Natural killer cell (primary cell): ENCODE results near the gene GALNT10. TPM values are rescaled to one million over a fixed set of nuclear protein-coding genes. Genes with fewer than 3 reads are reported as not detected.

Experiments used
- ATAC-seq, 3 donors: fragments of 150-1000 bp in 2 of 3; fragments of 200-7000 bp in 1 of 3; cut with Tn5 transposase; 1 replicate in 1 of 3; 2 replicates in 2 of 3; pipeline ENCODE4 v1.10.0; 2021; ENCODE audit warnings: mild to moderate bottlenecking in 2 of 3, moderate library complexity in 2 of 3
- DNase-seq, 2 donors: peaks; one replicate each; pipeline versions ENCODE4 v3.0.0 to v3.0.0-alpha.2; 2013 to 2021; ENCODE audit warnings: mixed read lengths in 1 of 2
- H3K27ac ChIP-seq: one replicate; pipeline ENCODE4 v1.5.1; 2013; ENCODE audit warnings: mild to moderate bottlenecking, low read length
- H3K27me3 ChIP-seq: one replicate; pipeline ENCODE4 v1.6.1; 2013; ENCODE audit warnings: low read length; ENCODE audit not compliant: control insufficient read depth, insufficient read depth
- H3K36me3 ChIP-seq: one replicate; pipeline ENCODE4 v1.6.1; 2013; ENCODE audit warnings: low read length; ENCODE audit not compliant: control insufficient read depth, insufficient read depth
- H3K4me1 ChIP-seq: one replicate; pipeline ENCODE4 v1.6.1; 2013; ENCODE audit warnings: low read length; ENCODE audit not compliant: control insufficient read depth, insufficient read depth
- H3K4me3 ChIP-seq: one replicate; pipeline ENCODE4 v1.5.1; 2013; ENCODE audit warnings: low read length
- H3K9me3 ChIP-seq: one replicate; pipeline ENCODE4 v1.6.1; 2013; ENCODE audit warnings: low read length; ENCODE audit not compliant: control insufficient read depth, insufficient read depth
- H3K27ac Mint-ChIP-seq, 2 donors: one replicate each; pipeline ENCODE4 v1.8.0; 2022; ENCODE audit warnings: mild to moderate bottlenecking in 2 of 2, mixed read lengths in 2 of 2, moderate library complexity in 1 of 2
- H3K27me3 Mint-ChIP-seq, 2 donors: one replicate each; pipeline ENCODE4 v1.8.0; 2022; ENCODE audit warnings: low read depth in 2 of 2, mixed read lengths in 2 of 2
- H3K36me3 Mint-ChIP-seq: one replicate; pipeline ENCODE4 v1.8.0; 2022; ENCODE audit warnings: mixed read lengths
- H3K4me1 Mint-ChIP-seq, 2 donors: one replicate each; pipeline ENCODE4 v1.8.0; 2022; ENCODE audit warnings: mixed read lengths in 2 of 2
- H3K4me3 Mint-ChIP-seq: one replicate; pipeline ENCODE4 v1.8.0; 2022; ENCODE audit warnings: mild to moderate bottlenecking, moderate library complexity, mixed read lengths
- H3K9me3 Mint-ChIP-seq, 2 donors: one replicate each; pipeline ENCODE4 v1.8.0; 2022; ENCODE audit warnings: mixed read lengths in 2 of 2
- WGBS: methylation state at CpG from one replicate; pipeline ENCODE4 v1.1.7; 2013; ENCODE audit warnings: missing lambda C conversion rate; ENCODE audit not compliant: insufficient coverage; 5-methylcytosine and 5-hydroxymethylcytosine counted together
- intact Hi-C: fragments of 100-400 bp; cut with micrococcal nuclease; formaldehyde crosslinking; loops from one replicate; pipeline ENCODE4 v1.14.2; 2022
- total RNA-seq, 4 donors: library from RNA; stranded (reverse); fragments of 120-200 nt in 1 of 4; gene quantifications; one replicate each; pipeline versions ENCODE4 v1.2.3 to v1.2.4, GENCODE V29; 2013 to 2022
- TF ChIP-seq, protein P1 (sequence below): fragments of 200-600 bp; IDR thresholded peaks from one replicate; pipeline ENCODE4 v1.8.0; 2022; ENCODE audit warnings: antibody characterized with exemption

Gene GALNT10
- total RNA-seq, 3 donors from 2014 or later (not counting 1 experiment from before 2014, with no cell fraction given): 77.0 to 92.6 (median 77.6) TPM

DNA sequence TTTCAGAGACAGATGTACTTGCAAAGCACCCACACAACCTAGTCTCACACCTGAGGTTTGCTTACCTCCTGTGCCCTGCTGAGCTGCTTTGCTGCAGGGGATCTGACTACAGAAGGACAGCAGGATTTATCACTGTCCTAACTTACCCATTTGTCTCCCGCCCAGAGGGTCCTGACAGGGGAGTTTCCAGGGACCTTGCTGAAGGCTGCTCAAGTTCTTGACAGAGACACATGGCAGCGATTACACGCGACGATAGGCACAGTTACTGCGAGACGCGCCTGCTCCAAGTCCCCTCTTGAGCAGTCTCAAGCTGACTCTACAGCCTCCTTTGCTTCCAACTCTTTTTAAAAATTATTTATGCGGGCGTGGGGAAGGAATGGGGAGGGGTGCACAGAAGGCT is 24.6 kb upstream of the GALNT10 start:
- Mint-ChIP-seq H3K27me3 (peaks cover 20 to 31% of the 10 kb centered on the region in 2 donors), H3K27ac (no peak overlapping the region), H3K36me3 (no peaks in the 10 kb centered on the region), H3K4me3 (no peak overlapping the region), H3K9me3 (no peaks in the 10 kb centered on the region), H3K4me1 (no peaks in the 10 kb centered on the region)
- DNase-seq (no peak), ATAC-seq (no peak)
- WGBS: 50% methylated on average over 10 of the region's 10 CpGs
- Histone ChIP-seq H3K4me1 (no peaks in the 10 kb centered on the region), H3K27ac (no peak overlapping the region), H3K36me3 (no peaks in the 10 kb centered on the region), H3K9me3 (no peaks in the 10 kb centered on the region), H3K27me3 (peaks cover 3% of the 10 kb centered on the region), H3K4me3 (no peak overlapping the region)
- TF ChIP-seq, protein P1, sequence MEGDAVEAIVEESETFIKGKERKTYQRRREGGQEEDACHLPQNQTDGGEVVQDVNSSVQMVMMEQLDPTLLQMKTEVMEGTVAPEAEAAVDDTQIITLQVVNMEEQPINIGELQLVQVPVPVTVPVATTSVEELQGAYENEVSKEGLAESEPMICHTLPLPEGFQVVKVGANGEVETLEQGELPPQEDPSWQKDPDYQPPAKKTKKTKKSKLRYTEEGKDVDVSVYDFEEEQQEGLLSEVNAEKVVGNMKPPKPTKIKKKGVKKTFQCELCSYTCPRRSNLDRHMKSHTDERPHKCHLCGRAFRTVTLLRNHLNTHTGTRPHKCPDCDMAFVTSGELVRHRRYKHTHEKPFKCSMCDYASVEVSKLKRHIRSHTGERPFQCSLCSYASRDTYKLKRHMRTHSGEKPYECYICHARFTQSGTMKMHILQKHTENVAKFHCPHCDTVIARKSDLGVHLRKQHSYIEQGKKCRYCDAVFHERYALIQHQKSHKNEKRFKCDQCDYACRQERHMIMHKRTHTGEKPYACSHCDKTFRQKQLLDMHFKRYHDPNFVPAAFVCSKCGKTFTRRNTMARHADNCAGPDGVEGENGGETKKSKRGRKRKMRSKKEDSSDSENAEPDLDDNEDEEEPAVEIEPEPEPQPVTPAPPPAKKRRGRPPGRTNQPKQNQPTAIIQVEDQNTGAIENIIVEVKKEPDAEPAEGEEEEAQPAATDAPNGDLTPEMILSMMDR: no peak
- intact Hi-C loops: no loop called here

DNA sequence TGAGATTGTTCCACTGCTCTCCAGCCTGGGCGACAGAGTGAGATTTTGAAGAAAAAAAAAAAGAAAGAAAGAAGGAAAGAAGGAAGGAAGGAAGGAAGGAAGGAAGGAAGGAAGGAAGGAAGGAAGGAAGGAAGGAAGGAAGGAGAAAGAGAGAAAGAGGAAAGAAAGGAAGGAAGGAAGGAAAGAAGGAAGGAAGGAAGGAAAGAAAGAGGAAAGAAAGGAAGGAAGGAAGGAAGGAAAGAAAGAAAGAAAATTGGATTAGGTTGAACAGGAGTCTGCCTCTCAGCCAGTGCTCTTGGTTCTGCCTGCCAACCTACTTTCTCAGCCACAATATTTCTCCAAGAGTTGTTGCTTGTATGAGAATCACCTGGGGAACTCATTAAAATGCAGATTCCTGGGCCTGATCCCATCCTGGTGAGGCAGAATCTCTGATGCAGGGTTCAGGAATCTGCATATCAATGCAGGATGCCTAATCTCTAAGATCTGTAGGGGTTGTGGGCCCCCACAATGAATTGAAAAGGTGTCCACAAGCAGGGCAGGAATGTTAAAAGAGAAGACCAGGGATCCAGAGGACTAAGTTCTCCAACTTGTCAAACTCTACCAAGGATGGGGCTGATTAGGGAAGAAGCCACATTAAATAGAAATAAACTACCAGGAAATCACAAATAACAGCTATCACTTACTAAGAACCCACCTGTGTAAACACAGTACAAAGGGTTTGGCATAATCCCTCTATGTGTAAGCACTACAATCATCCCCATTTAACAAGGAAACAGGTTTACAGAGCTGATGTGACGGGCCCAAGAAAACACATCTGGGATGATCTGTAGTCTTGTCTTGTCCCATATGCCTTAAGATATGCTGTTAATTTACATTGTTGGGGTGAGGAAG is 23.4 kb upstream of the GALNT10 start:
- Mint-ChIP-seq H3K9me3 (no peaks in the 10 kb centered on the region), H3K36me3 (no peaks in the 10 kb centered on the region), H3K27ac (no peak overlapping the region), H3K4me1 (no peaks in the 10 kb centered on the region), H3K27me3 (peaks cover 20 to 31% of the 10 kb centered on the region in 2 donors), H3K4me3 (no peak overlapping the region)
- H3K27me3 ChIP-seq: peaks cover 3% of the 10 kb centered on the region
- H3K36me3 ChIP-seq: no peaks in the 10 kb centered on the region
- DNase-seq: no peak
- TF ChIP-seq, protein P1: no peak
- WGBS: 68% methylated on average over 2 of the region's 2 CpGs
- intact Hi-C loops: no loop called here
- H3K4me3 ChIP-seq: no peak overlapping the region
- H3K9me3 ChIP-seq: no peaks in the 10 kb centered on the region
- ATAC-seq: no peak
- H3K4me1 ChIP-seq: no peaks in the 10 kb centered on the region
- H3K27ac ChIP-seq: no peak overlapping the region

DNA sequence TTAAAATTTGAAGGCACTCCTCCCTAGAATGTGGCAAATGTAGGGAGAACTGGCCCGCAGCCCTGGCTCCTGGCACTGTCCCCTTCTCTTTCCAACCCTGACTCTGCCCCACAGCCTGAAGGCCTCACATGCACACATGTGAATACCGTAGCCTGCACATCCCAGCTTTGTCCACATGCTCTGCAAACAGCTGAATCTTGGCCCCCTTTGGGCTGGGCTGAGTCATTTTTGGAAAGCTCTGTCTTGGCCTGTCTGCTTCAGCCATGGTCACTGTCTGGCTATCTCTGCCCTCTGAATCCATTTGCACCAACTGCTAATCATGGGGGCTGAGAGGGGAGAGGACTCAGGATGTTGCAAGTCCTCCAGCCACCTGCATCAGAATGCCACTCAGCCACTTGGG is 22.1 kb upstream of the GALNT10 start:
- DNase-seq (no peak), ATAC-seq (no peak)
- Histone ChIP-seq H3K4me1 (no peaks in the 10 kb centered on the region), H3K27me3 (peaks cover 3% of the 10 kb centered on the region), H3K9me3 (no peaks in the 10 kb centered on the region), H3K36me3 (no peaks in the 10 kb centered on the region), H3K27ac (no peak overlapping the region), H3K4me3 (no peak overlapping the region)
- TF ChIP-seq, protein P1: no peak
- Mint-ChIP-seq H3K27me3 (peaks cover 14 to 22% of the 10 kb centered on the region in 2 donors), H3K4me1 (no peaks in the 10 kb centered on the region), H3K9me3 (no peaks in the 10 kb centered on the region), H3K4me3 (no peak overlapping the region), H3K36me3 (no peaks in the 10 kb centered on the region), H3K27ac (no peak overlapping the region)
- 100% methylated on average over 2 of the region's 2 CpGs for WGBS
- intact Hi-C loops: no loop called here
